Peyer's patch (tissue), 4 donors: ENCODE results near the gene DDIT4. TPM values are rescaled to one million over a fixed set of nuclear protein-coding genes. Genes with fewer than 3 reads are reported as not detected.
A peak's percentile ranks its signal among the peaks of the same experiment; 100 is the strongest.

Experiments
- DNase-seq, 3 donors: peaks; one replicate each; pipeline ENCODE4 v3.0.0-alpha.2; 2017 to 2019
- H3K27ac ChIP-seq, 4 donors: fragments of 200-600 bp; sonication (generic); one replicate each; pipeline ENCODE4 v1.5.1; 2016 to 2019
- H3K27me3 ChIP-seq, 2 donors: fragments of 200-600 bp; sonication (generic); one replicate each; pipeline ENCODE4 v1.5.1; 2019
- H3K36me3 ChIP-seq, 3 donors: fragments of 200-600 bp; sonication (generic); one replicate each; pipeline ENCODE4 v1.5.1; 2016 to 2019
- H3K4me1 ChIP-seq, 4 donors: fragments of 200-600 bp; sonication (generic); one replicate each; pipeline ENCODE4 v1.5.1; 2016 to 2019
- H3K4me3 ChIP-seq, 4 donors: fragments of 200-600 bp; sonication (generic); 1 replicate in 3 of 4; 2 replicates in 1 of 4; pipeline ENCODE4 v1.5.1; 2016 to 2019; ENCODE audit warnings: mild to moderate bottlenecking in 1 of 4
- H3K9me3 ChIP-seq, 4 donors: fragments of 200-600 bp; sonication (generic); one replicate each; pipeline ENCODE4 v1.5.1; 2016 to 2019; ENCODE audit warnings: mild to moderate bottlenecking in 1 of 4
- CTCF ChIP-seq, 6 experiments: fragments of 450-650 bp in 4 of 6; fragments of 200-600 bp in 2 of 6; sonication (generic) in 1 of 6; IDR thresholded peaks; one replicate each; pipeline ENCODE4 v1.5.1; 2017 to 2019; ENCODE audit warnings: antibody characterized with exemption in 6 of 6, mild to moderate bottlenecking in 3 of 6, moderate library complexity in 1 of 6
- POLR2A ChIP-seq, 2 donors: fragments of 450-650 bp; IDR thresholded peaks; one replicate each; pipeline ENCODE4 v1.5.1; 2017; ENCODE audit warnings: antibody characterized with exemption in 2 of 2, mild to moderate bottlenecking in 2 of 2, moderate library complexity in 2 of 2
- total RNA-seq, 4 donors: library from RNA; depleted of rRNA; stranded (reverse); fragments of >200 nt; gene quantifications; one replicate each; pipeline ENCODE4 v1.1.0, GENCODE V29; 2016

DDIT4 gene
- total RNA-seq, 4 donors from 2014 or later = 80.6 to 275 (median 123) TPM

GRCh38 chr10:72316386-72316700 is 42.6 kb downstream of the DDIT4 start:
- no peaks in the 10 kb centered on the region for H3K36me3 ChIP-seq
- DNase-seq = no peak
- H3K4me1 ChIP-seq = peaks cover 9 to 59% (median 43%) of the 10 kb centered on the region in 4 donors
- H3K9me3 ChIP-seq = no peaks in the 10 kb centered on the region
- no peak overlapping the region for H3K4me3 ChIP-seq
- peak overlapping the region; percentile 48 to 89 (median 64) for H3K27ac ChIP-seq
- TF ChIP-seq CTCF (IDR thresholded peaks at IDR 0.05) (no peak), POLR2A (IDR thresholded peaks at IDR 0.05) (no peak)
- no peaks in the 10 kb centered on the region for H3K27me3 ChIP-seq

- Histone ChIP-seq H3K9me3 (no peaks in the 10 kb centered on the region), H3K27me3 (no peaks in the 10 kb centered on the region), H3K4me3 (no peak overlapping the region), H3K27ac (peak overlapping the region; percentile 48 to 89 (median 64)), H3K4me1 (peaks cover 9 to 61% (median 44%) of the 10 kb centered on the region in 4 donors), H3K36me3 (no peaks in the 10 kb centered on the region)
- DNase-seq = peak; percentile 85 to 92 (median 87)
- no peak for TF ChIP-seq CTCF (IDR thresholded peaks at IDR 0.05)
- no peak for TF ChIP-seq POLR2A (IDR thresholded peaks at IDR 0.05)
These were observed 43.2 kb downstream of the DDIT4 start for GRCh38 chr10:72316748-72317435.

DNA sequence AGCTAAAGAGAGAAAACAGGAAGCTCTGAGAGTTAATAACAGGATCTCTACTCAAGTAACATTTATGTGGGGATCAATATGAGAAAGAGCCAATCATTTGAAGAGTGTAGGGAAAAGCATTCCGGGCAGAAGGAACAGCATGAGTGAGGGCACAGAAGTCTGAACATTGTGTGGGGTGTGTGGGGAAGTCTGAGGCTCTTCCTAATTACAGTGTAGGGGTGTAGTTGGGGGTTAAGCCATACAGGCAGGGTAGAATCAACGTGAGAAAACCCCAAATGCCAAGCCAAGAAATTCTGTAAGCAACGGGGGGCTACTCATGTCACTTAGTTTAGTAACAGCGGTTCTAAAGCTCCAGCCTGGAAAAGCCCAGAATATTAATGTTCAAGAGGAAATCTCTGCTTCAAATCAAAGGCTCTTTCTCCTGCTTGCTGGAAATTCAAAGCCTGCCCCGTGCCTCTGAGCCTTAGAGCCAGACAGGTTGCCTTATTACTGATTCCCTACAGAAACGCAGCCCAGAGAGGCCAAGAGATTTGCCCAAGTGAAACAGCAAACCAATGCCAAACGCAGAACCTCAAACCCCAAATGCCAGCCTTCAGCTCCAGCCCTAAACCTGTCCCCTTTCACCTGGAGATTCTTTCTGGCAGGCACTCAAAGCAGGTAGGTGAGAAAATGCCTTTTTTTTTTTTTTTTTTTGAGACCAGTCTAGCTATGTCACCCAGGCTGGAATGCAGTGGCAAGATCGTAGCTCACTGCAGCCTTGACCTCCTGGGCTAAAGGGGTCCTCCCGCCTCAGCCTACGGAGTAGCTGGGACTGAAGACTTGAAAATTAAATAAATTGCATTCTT is 44.9 kb downstream of the DDIT4 start:
- peaks cover 9 to 67% (median 52%) of the 10 kb centered on the region in 4 donors for H3K4me1 ChIP-seq
- TF ChIP-seq POLR2A (IDR thresholded peaks at IDR 0.05) (no peak), CTCF (IDR thresholded peaks at IDR 0.05) (no peak)
- no peak for DNase-seq

DNA sequence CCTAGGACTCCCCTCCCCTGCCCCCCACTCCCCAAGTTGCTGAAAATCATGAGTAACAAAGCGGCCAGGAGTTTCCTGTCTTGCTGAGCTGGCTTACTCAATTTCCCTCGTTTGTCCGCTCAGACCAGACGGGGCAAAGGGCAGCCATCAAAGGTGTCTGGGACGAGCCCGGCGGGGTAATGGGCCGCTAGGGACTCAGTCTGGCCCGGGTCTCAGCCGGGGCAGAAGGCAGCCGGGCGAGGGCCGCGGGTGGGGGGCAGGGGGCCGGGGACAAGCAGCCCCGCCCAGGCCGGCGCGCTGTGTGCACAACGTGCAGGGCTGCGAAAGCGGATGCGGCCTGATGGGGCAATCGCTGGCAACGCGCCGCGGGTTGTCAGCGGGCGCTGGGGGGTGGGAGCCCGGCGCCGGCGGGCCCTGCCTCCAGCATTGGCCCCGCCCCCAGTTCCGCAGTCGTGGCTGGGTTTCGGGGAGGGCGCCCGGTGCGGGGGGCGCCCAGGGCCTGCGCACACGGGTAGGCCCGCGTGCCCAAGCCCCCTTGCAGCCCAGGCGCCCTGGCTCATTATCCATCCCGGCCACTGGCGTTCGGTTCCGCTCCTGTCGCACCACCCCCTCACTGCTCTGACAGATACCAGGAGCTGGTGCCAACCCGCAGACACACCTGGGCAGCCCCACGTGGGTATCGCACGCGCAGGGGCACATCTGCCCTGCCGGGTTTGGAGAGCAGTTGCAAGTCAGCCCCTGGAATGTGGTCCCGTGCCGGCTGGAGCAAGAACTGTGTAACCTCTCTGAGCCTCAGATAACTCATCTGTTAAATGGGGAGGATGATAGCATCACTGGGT is 45.9 kb downstream of the DDIT4 start:
- Histone ChIP-seq H3K4me1 (peaks cover 9 to 67% (median 53%) of the 10 kb centered on the region in 4 donors), H3K27ac (peak overlapping the region; percentile 83 to 97 (median 94)), H3K36me3 (no peaks in the 10 kb centered on the region), H3K4me3 (peak overlapping the region; percentile 35 to 56 (median 50)), H3K27me3 (no peaks in the 10 kb centered on the region), H3K9me3 (no peaks in the 10 kb centered on the region)
- TF ChIP-seq POLR2A (IDR thresholded peaks at IDR 0.05) (peak; percentile 13 to 19), CTCF (IDR thresholded peaks at IDR 0.05) (peak in 2 of 6 experiments; percentile 15 to 24)
- peak; percentile 93 to 97 (median 94) for DNase-seq

More for the DNA sequence above, 44.9 kb downstream of the DDIT4 start:
- H3K4me3 ChIP-seq = peak overlapping the region; percentile 35 to 56 (median 50)
- peak overlapping the region; percentile 83 to 97 (median 94) for H3K27ac ChIP-seq
- H3K27me3 ChIP-seq = no peaks in the 10 kb centered on the region
- no peaks in the 10 kb centered on the region for H3K9me3 ChIP-seq
- H3K36me3 ChIP-seq = no peaks in the 10 kb centered on the region

DNA sequence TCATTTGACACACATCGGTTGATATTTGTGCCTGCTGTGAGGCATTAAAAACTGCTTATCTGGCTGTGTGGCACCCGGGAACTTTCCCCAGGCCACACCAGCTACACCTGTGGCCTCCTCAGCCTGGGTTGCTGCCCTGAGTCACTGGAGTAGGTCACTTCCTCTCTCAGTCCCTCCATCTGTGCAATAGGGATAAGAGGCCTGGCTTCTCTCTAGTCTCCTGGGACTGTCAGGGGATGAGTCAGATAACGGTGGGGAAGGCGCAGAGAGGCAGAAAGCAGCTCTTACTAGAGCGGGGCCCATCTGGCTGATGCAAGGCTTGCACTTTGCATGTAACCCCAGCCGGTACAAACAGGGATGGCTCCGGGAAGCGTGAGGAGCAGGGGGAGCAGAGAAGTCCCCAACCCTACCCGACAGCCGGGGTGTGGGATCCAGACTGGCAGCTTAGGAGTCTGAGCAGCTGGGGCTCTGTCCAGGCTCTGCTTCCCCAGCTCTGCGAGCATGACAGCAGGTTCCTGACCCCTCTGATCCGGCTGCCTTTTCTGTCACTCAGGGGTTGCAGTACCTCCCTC is 47.0 kb downstream of the DDIT4 start:
- H3K4me3 ChIP-seq = no peak overlapping the region
- no peaks in the 10 kb centered on the region for H3K36me3 ChIP-seq
- TF ChIP-seq CTCF (IDR thresholded peaks at IDR 0.05) = no peak
- no peak for TF ChIP-seq POLR2A (IDR thresholded peaks at IDR 0.05)
- peaks cover 9 to 66% (median 51%) of the 10 kb centered on the region in 4 donors for H3K4me1 ChIP-seq
- peak; percentile 58 to 89 (median 78) for DNase-seq
- peak overlapping the region; percentile 83 to 97 (median 94) for H3K27ac ChIP-seq
- no peaks in the 10 kb centered on the region for H3K9me3 ChIP-seq
- no peaks in the 10 kb centered on the region for H3K27me3 ChIP-seq
